HG03108 (cell line): ENCODE measurements around the gene RGL2.
"Not testable (repeated sequence)": the region's sequence is repeated elsewhere in the genome, so short reads cannot be mapped to it uniquely, and the experiment has no call there.

Source experiments
- ATAC-seq: cut with Tn5 transposase; IDR thresholded peaks from one replicate; pipeline ENCODE4 v1.9.1; 2021; ENCODE audit warnings: moderate library complexity; ENCODE audit not compliant: unreplicated experiment

The RGL2 gene

DNA sequence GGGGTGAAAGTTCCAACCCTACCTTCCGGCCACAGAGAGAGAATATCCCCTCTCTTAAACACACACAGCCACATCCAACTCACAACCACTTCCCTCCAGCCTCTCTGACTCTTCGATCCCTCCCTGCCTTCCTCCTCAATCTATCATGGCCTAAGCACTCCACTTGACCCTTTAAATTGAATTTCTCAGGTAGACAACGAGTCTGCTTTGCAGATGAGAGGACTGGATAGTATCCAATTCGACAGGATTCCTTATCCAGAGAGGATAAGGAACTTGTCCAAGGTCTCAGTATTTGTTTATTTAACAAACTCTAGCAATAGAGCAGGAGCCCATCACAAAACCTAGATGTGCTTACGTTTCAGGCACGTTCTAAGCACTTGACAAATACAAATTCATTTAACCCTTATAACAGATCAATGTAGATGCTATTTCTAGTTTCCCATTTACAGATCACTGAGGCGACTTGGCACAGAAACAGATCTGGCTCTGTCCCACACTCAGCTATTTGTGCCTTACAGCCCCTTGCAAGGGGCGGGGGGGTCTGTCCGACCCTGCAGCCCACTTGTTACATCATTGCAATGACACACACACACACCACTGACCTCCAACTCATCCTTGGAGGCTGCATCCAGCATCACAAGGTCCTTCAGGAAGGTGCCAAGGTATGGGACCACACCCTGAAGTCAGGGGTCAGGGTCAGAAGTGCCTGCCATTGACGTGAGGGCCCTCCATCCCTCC lies 4.5 kb downstream of the RGL2 start:
- ATAC-seq, result no peak

DNA sequence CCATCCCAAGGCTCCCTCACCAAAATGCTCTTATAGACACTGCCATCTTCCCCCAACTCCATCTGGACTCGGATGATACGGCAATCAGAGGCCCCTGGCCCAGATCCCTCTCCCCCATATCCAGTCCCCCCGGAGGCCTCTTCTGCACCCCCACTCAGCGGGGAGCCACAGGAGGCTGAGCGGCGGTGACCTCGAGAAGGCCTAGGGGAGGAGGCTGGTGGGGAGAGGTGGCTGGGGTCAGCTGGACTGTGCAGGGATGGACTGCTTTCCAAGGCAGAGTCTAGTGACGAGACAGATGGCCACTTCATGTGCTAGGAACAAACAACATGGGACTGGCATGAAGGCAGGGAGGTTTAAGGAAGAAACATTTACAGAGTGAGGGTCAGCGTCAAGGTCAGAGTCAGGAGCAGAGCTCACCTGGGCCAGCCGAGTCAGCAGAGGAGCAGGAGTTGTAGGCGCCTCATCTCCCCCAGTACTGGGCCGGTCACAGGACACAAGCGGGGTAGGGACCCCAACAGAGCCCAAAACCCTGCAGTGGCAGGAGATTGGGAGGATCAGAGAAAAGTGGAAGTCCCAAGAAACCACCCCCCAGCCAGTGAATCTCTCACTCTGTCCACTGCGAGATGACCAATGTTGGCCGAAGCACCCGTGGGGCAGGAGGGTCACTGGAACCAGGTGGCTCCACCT lies 5.6 kb downstream of the RGL2 start:
- ATAC-seq, result no peak

DNA sequence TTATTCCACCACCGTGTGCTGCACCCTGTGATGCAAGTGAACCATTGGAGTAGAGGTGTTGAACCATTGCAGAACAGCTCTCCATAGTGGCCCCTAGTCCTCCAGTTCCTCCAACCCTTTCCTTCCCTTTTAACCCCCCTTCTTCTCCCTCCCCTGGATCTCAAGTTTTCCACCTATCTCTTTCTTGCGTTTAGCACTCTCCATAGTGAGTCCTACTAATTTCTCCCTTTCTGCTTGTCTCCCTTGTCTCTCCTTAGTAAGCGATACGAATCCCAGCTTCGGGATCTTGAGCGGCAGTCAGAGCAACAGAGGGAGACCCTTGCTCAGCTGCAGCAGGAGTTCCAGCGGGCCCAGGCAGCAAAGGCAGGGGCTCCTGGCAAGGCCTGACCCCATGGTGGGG lies 8.3 kb downstream of the RGL2 start:
- ATAC-seq, result no peak

GRCh38 chr6:33289784-33290315 lies 8.9 kb downstream of the RGL2 start:
- ATAC-seq, result no peak

DNA sequence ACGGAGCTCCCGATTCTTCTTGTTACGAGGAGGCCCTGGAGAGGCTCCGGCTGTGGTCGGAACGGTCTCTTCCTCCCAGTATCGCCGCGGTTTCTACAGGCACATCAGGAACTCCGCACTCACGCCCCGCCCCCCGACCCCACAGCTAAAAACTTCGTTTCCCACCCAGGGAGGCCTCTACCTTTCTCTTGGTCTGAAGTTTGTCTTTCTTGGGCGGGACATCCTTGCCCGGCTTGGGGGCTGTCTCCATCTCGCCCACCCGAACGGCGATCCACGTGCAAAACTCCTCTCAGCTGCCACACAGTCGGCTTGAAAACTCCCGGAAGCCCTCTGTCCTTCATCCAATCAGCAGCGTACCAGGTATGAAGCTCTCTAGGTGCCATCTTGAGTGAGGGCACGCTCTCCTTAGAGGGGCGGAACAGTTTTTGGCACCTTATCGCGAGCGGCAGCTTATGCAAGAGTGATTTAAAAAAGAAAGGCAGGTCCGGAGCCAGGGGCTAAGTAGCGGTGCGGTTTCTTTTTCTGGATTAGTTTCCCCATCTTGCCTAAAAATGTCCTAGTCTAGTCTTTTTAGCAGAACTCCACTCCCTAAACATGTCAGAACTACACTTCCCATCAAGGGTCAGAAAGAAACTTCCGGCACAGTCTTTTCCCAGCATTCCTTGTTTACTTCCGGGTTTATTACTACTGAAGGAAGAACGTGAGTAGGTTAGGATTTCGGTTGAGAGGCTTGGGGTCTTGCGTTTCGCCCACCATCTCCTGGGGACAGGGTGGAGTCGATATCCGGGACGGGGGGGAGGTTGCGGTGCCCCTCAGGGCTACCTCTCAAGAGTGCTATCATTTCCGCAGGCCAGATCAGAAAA lies 9.6 kb downstream of the RGL2 start, which contains the start of the genes PFDN6 and WDR46:
Gene PFDN6 (plus strand): TSS at position 681 of the 863 bp plus-strand sequence. CDS start 256 bp downstream, outside the sequence.
Gene WDR46 (minus strand): TSS at position 319 of the 863 bp plus-strand sequence. CDS start 69 bp downstream, at position 250.
- peak; percentile 74 for ATAC-seq

GRCh38 chr6:33288141-33288920 lies 10.4 kb downstream of the RGL2 start:
- peak; percentile 7 for ATAC-seq

- ATAC-seq, result no peak
Observed at GRCh38 chr6:33286946-33287914, 11.5 kb downstream of the RGL2 start.

- not testable (repeated sequence) for ATAC-seq
Observed at GRCh38 chr6:33285214-33285613, 13.5 kb downstream of the RGL2 start.

DNA sequence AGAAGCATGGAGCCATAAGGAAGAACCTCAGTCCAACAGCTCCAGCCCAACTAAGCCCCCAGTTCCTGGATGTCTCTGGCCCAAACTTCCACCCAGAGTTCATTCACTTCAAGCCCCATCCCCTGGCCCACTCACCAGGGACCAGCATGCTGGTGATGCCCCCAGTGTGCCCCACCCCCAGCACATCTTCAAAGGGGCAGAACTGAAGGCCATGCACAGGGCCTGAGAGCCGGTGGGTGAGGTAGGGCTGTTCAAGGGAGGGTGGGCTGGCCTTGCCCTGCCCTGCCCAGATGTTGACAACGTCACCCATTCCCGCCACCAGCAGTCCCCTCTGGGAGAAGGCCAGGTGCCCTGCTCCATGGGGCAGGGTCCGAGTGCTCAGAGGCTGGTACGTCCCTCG lies 18.2 kb downstream of the RGL2 start:
- ATAC-seq, result no peak

DNA sequence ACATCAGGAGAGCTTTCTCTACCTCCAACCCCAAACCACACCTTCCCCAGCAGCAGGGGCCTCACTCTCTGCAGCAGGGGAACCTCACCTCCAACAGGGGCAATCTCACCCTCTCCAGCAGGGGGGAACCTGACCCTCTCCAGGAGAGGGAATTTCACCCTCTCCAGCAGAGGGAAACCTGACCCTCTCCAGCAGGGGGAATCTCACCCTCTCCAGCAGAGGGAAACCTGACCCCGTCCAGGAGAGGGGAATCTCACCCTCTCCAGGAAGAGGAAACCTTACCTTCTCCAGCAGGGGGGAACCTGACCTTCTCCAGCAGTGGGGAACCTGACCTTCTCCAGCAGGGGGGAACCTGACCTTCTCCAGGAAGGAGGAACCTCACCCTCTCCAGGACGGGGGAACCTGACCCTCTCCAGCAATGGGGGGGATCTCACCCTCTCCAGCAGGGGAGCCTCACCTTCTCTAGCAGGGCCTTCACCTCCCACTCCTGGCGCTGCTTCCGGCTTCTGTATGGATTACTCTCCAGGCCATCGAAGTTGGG lies 18.7 kb downstream of the RGL2 start:
- no peak for ATAC-seq

DNA sequence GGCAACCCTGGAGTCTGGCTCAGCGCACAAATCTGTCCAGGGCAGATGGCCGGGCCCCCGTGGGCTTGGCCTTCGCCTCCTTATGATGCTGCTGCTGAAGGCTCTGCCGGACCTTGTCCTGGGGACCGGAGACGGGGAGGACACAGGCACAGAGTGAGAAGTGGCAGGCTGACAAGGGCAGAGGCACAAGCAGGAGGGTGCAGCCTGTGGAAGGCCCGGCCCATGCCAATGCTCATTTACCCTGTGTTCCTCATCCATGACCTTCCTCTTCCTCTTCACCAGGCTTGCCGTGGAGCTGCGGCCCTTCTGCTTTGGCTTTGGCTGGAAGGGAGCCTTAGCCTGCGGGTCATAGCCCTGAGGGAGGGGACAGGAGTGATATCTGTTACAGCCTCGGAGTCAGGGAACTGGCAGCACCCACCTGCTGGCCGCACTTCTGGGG lies 19.5 kb downstream of the RGL2 start:
- ATAC-seq, result no peak

- ATAC-seq, result no peak
Observed at GRCh38 chr6:33278810-33279209, 19.9 kb downstream of the RGL2 start.

GRCh38 chr6:33278392-33278741 lies 20.4 kb downstream of the RGL2 start:
- no peak for ATAC-seq

DNA sequence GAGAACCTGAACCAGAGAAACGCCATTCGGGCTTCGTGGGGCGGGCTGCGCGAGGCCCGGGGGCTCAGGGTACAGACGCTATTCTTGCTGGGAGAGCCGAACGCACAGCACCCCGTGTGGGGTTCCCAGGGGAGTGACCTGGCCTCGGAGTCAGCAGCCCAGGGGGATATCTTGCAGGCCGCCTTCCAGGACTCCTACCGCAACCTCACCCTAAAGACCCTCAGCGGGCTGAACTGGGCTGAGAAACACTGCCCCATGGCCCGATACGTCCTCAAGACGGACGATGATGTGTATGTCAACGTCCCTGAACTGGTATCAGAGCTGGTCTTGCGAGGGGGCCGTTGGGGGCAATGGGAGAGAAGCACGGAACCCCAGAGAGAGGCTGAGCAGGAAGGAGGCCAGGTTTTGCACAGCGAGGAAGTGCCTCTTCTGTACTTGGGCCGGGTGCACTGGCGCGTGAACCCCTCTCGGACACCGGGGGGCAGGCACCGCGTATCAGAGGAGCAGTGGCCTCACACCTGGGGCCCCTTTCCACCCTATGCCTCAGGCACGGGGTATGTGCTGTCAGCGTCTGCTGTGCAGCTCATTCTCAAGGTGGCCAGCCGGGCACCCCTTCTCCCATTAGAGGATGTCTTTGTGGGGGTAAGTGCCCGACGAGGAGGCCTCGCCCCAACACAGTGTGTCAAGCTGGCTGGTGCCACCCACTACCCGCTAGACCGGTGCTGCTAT lies 20.9 kb downstream of the RGL2 start:
- ATAC-seq, result no peak

- peak; percentile 53 for ATAC-seq
Observed at GRCh38 chr6:33276864-33277662, 21.7 kb downstream of the RGL2 start, which contains the start of gene B3GALT4. TSS of gene B3GALT4 (plus strand) at chr6:33277123. CDS start at chr6:33277420, 297 bp downstream.

GRCh38 chr6:33276581-33276863 lies 22.2 kb downstream of the RGL2 start:
- no peak for ATAC-seq

DNA sequence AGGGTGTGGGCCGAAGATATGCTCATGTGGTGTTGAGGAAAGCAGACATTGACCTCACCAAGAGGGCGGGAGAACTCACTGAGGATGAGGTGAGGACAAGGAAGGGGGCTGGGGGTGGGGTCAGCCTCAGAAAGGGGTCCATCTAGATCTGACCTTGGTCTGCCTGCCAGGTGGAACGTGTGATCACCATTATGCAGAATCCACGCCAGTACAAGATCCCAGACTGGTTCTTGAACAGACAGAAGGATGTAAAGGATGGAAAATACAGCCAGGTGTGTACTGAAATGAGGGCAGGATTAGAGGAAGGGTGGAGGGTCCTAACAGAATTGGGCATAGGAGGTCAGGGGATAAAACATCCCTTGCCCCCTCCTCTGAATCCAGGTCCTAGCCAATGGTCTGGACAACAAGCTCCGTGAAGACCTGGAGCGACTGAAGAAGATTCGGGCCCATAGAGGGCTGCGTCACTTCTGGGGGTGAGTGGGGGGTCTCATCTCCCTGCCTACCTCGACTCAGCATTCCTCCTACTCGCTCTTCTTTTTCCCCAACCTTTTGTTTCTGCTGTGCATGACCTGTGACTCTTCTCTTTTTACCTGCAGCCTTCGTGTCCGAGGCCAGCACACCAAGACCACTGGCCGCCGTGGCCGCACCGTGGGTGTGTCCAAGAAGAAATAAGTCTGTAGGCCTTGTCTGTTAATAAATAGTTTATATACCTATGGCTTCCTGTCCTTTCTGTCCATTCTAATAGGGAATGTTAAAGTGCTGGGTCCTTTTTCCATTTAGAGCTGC lies 22.8 kb downstream of the RGL2 start:
- ATAC-seq, result not testable (repeated sequence)
